Aorta (tissue), 5 donors: ENCODE results near the gene ARHGAP15. TPM values are rescaled to one million over a fixed set of nuclear protein-coding genes. Genes with fewer than 3 reads are reported as not detected.

Experiments
- ATAC-seq: fragments of 200-7000 bp; cut with Tn5 transposase; one replicate; pipeline ENCODE4 v1.9.1; 2022; ENCODE audit warnings: moderate library complexity; ENCODE audit not compliant: low FRiP score
- DNase-seq, 2 donors: peaks; one replicate each; pipeline ENCODE4 v3.0.0-alpha.2; 2020
- H3K27ac ChIP-seq, 2 donors: one replicate each; pipeline ENCODE4 v1.5.1; 2013; ENCODE audit warnings: low read length in 2 of 2, mild to moderate bottlenecking in 2 of 2, moderate library complexity in 2 of 2, control low read depth in 1 of 2, inconsistent platforms in 1 of 2, low read depth in 1 of 2
- H3K27me3 ChIP-seq, 2 donors: one replicate each; pipeline ENCODE4 v1.6.1; 2013; ENCODE audit warnings: control low read depth in 1 of 2, low read length in 1 of 2, mild to moderate bottlenecking in 1 of 2, moderate library complexity in 1 of 2; ENCODE audit not compliant: insufficient read depth in 2 of 2, control insufficient read depth in 1 of 2
- H3K36me3 ChIP-seq, 2 donors: one replicate each; pipeline ENCODE4 v1.6.1; 2013; ENCODE audit warnings: control low read depth in 1 of 2, low read length in 1 of 2, mild to moderate bottlenecking in 1 of 2; ENCODE audit not compliant: insufficient read depth in 2 of 2, control insufficient read depth in 1 of 2
- H3K4me1 ChIP-seq, 2 donors: one replicate each; pipeline ENCODE4 v1.6.1; 2013; ENCODE audit warnings: low read length in 2 of 2, control low read depth in 1 of 2, mild to moderate bottlenecking in 1 of 2, moderate library complexity in 1 of 2; ENCODE audit not compliant: insufficient read depth in 2 of 2, control insufficient read depth in 1 of 2
- H3K4me3 ChIP-seq, 2 donors: one replicate each; pipeline ENCODE4 v1.5.1; 2013; ENCODE audit warnings: low read length in 2 of 2, control low read depth in 1 of 2, mild to moderate bottlenecking in 1 of 2
- H3K9me3 ChIP-seq: one replicate; pipeline ENCODE4 v1.6.1; 2013; ENCODE audit warnings: mild to moderate bottlenecking, low read length; ENCODE audit not compliant: control insufficient read depth
- WGBS, 2 donors: extraction: QIAGEN DNeasy Blood & Tissue Kit; methylation state at CpG; one replicate each; pipeline ENCODE4 v1.1.7; 2013; 5-methylcytosine and 5-hydroxymethylcytosine counted together
- intact Hi-C, 2 donors: fragments of 100-400 bp; cut with DNase I; formaldehyde crosslinking; loops; one replicate each; pipeline versions ENCODE4 v1.14.2 to v1.15.0; 2022
- polyA plus RNA-seq, 2 donors: library from polyadenylated mRNA; stranded (reverse); fragments of 200-250 nt; gene quantifications; one replicate each; pipeline ENCODE4 v1.2.3, GENCODE V29; 2013
- total RNA-seq, 2 donors: library from RNA; stranded (reverse); fragmentation: NEBNext Ultra II Directional; extraction: Animal tissue kit (Norgen Biotek cat#: 25700); gene quantifications; one replicate each; pipeline ENCODE4 v1.2.1, GENCODE V29; 2021
- donor health status: healthy with polysubstance abuse.
- donor health status: Bipolar disorder and iron deficiency.
- donor health status: DM: no; HTN: no; CAD: no.
- donor health status: DM: no; HTN: no; CAD: no.
- donor health status: DM: yes; HTN: yes; CAD: no.

ARHGAP15 gene
- total and polyA plus RNA-seq, 4 donors, result 9.8 to 26.2 (median 12.8) TPM

DNA sequence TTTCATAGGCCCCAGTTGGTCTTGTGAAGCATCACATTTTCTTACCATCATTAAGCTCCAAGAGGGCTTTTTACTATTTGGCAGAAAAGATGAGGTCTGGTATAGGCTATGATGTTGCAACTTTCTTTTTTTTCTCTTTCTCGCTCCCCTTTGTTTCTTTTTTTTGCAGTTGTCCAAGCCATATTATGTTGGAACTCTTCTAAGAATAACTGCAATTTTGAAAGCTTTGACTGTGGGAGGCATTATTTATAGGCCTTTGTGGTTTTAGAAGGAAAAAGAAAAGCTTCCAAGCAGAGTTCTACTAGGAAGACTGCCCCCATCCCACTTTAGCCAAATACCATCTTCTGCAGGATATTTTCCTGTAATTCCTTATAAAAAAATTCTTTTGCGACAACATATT lies 571.6 kb downstream of the ARHGAP15 start:
- no peaks in the 10 kb centered on the region for H3K9me3 ChIP-seq
- 5% methylated on average over 2 of the region's 2 CpGs for WGBS, 2 donors
- intact Hi-C loops, result loop anchor here (5.0 to 10.0 kb wide), 2 partner anchors 179 to 186 kb away; no protein-coding TSS in a partner anchor
- H3K36me3 ChIP-seq, result no peaks in the 10 kb centered on the region
- H3K27ac ChIP-seq, result no peak overlapping the region
- H3K27me3 ChIP-seq, result no peaks in the 10 kb centered on the region
- peak; percentile 44 for ATAC-seq
- no peak for DNase-seq
- H3K4me3 ChIP-seq, result no peak overlapping the region
- peaks cover 0 to 2% of the 10 kb centered on the region in 2 donors for H3K4me1 ChIP-seq

DNA sequence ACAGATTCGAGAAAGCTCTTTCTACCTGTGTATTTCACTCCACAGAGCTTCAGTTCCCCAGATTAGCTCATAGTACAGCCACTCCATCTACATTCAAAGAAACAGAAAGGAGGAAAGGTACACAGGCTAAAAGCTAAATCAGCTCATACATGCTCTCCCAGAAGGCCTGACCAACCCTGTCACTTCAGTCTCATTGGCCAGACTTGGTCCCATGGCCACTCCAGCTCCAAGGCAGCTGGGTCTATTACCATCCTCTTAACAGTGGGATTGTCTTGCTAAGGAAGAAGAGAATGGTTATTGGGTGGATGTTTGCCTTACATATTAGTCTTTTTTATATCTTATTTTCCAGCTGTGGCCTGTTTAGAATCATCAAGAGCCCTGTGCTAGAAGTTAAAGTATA lies 572.6 kb downstream of the ARHGAP15 start:
- no peak overlapping the region for H3K4me3 ChIP-seq
- WGBS, 2 donors, result 88 to 96% methylated on average over 1 of the region's 1 CpG
- no peaks in the 10 kb centered on the region for H3K36me3 ChIP-seq
- DNase-seq, result no peak
- H3K9me3 ChIP-seq, result no peaks in the 10 kb centered on the region
- no peak for ATAC-seq
- no peaks in the 10 kb centered on the region for H3K27me3 ChIP-seq
- peak overlapping the region in 1 of 2 donors; percentile 7 for H3K27ac ChIP-seq
- H3K4me1 ChIP-seq, result peaks cover 0 to 2% of the 10 kb centered on the region in 2 donors
- intact Hi-C loops, result loop anchor here (5.0 to 10.0 kb wide), 2 partner anchors 179 to 187 kb away; no protein-coding TSS in a partner anchor

DNA sequence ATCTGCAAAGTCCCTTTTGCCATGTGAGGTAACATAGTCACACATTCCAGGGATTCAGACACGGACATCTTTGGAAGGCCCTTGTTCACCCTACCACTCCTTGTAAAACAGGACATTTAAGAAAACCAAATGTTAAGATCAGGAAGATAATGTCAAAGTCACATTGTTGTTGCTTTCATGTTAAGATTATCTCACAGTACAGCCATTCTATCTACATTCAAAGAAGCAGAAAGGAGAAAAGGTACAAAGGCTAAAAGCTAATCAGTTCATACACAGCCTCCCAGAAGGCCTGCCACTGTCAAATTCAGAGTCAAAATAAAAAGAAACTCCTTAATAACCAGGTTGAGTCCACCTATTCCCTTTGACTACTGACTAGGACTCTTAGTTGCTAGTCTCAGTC lies 573.7 kb downstream of the ARHGAP15 start:
- peaks cover 2 to 3% of the 10 kb centered on the region in 2 donors for H3K4me1 ChIP-seq
- DNase-seq, result no peak
- no peak overlapping the region for H3K4me3 ChIP-seq
- no peaks in the 10 kb centered on the region for H3K9me3 ChIP-seq
- no peaks in the 10 kb centered on the region for H3K36me3 ChIP-seq
- no peak for ATAC-seq
- intact Hi-C loops, result loop anchor here (5.0 to 10.0 kb wide), 2 partner anchors 181 to 188 kb away; no protein-coding TSS in a partner anchor
- no peak overlapping the region for H3K27ac ChIP-seq
- 83 to 90% methylated on average over 1 of the region's 1 CpG for WGBS, 2 donors
- no peaks in the 10 kb centered on the region for H3K27me3 ChIP-seq

DNA sequence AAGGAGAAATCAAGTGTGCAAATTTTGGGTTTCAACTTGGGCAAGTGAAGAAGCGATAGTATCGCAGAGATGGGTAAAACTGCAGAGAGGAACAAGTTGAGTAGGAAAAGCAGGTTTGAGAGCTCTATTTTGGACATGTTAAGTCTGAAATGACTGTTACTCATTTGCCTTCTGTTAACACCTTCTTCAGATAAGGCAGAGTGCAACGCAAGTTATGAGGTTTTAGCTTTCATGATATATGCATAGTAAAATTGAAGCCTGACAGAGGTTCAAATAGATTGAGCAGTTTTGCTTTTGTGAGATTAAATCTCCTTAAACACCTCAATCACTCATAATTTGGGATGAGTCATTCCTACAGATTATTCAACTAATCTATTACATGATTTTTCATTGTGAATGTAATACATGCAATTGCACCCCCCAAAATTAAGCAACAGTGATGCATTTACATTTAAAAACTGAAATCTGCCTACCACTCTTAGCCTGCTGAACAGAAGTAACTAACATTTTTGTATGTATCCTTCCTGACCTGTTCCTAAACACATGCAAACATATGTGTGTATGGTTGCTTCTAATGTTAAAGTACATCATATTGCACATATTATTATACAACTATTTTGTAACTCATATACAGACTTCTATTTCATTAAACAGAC lies 575.4 kb downstream of the ARHGAP15 start:
- Histone ChIP-seq H3K4me1 (peaks cover 2 to 10% of the 10 kb centered on the region in 2 donors), H3K4me3 (no peak overlapping the region), H3K27ac (no peak overlapping the region), H3K27me3 (no peaks in the 10 kb centered on the region), H3K9me3 (no peaks in the 10 kb centered on the region), H3K36me3 (no peaks in the 10 kb centered on the region)
- no peak for DNase-seq
- intact Hi-C loops, result loop anchor here (5.0 to 10.0 kb wide), 2 partner anchors 182 to 190 kb away; no protein-coding TSS in a partner anchor
- no peak for ATAC-seq
- 95 to 97% methylated on average over 3 of the region's 3 CpGs for WGBS, 2 donors

DNA sequence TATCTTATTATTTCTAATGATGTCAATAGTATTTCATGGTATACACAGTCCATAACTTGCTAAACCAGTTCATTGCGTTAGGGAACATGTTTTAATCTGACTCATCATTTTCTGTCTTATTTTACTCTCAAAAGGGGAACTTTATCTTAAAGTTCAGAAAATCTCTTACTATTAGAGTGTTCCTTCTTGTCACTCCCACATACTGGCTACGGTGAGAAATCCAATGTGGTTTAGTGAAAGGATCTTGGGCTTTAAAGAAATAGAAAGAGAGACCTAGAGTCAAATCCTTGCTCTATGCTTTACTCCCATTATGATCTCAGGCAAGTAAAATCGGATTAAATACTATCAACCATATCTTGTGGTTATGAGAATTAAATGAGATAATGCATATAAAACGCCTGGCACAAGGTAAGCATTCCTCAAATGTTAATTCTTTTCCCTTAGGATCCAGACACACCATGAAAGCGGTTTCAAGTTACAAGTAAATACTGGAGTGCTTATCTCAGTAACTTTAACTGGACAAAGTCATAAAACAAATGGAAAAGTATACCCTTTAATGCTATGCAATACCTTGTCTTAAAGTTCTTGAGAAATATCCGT lies 576.0 kb downstream of the ARHGAP15 start:
- Histone ChIP-seq H3K27ac (no peak overlapping the region), H3K4me3 (no peak overlapping the region), H3K4me1 (peaks cover 2 to 15% of the 10 kb centered on the region in 2 donors), H3K9me3 (no peaks in the 10 kb centered on the region), H3K36me3 (no peaks in the 10 kb centered on the region), H3K27me3 (no peaks in the 10 kb centered on the region)
- intact Hi-C loops, result loop anchor here in 1 of 2 donors (10.0 kb wide), 1 partner anchor 190 kb away; no protein-coding TSS in a partner anchor
- DNase-seq (no peak), ATAC-seq (no peak)
- 32 to 40% methylated on average over 6 of the region's 6 CpGs for WGBS, 2 donors

DNA sequence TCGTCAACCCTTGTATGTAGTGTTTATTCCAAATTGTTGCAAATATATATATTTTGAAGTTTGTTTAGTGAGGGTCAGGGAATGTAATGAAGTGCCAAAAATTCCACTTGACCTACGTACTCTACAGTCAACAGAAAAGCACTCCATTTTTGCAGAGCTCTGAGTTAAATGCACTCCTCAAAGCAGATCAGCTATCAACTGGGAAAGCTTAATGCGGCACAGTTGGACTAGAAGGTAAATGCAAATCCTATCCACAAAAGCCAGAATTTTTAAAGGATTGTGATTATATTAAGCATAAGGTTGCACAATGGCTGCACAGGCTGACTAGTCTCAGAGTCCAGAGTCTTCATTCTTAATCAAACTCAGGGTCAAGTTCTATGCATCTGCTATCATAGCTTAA lies 577.1 kb downstream of the ARHGAP15 start:
- WGBS, 2 donors, result 16 to 39% methylated on average over 3 of the region's 3 CpGs
- Histone ChIP-seq H3K36me3 (no peaks in the 10 kb centered on the region), H3K4me3 (no peak overlapping the region), H3K4me1 (peaks cover 0 to 16% of the 10 kb centered on the region in 2 donors), H3K9me3 (no peaks in the 10 kb centered on the region), H3K27me3 (no peaks in the 10 kb centered on the region), H3K27ac (no peak overlapping the region)
- no peak for ATAC-seq
- intact Hi-C loops, result loop anchor here in 1 of 2 donors (10.0 kb wide), 1 partner anchor 192 kb away; no protein-coding TSS in a partner anchor
- DNase-seq, result no peak

DNA sequence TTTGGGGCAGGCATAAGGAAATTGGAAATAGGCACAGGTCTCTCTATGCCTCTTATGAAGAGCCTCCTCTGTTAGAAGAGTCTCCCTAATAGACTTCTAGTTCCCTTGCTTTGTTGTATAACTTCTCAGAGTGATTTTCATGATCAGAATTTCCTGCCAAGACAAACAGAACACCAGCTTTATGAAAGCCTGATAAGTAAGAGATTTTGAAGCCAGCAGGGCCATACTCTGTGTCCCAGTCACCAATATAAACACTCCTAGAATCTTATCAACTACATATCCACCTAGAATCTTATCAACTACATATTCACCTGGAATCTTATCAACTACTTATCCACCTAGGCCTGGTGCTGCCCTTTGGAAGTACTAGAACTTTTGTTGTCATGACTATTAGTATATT lies 579.5 kb downstream of the ARHGAP15 start:
- ATAC-seq, result no peak
- no peaks in the 10 kb centered on the region for H3K9me3 ChIP-seq
- peak overlapping the region; percentile 36 to 48 for H3K27ac ChIP-seq
- intact Hi-C loops, result loop anchor here in 1 of 2 donors (10.0 kb wide), 1 partner anchor 194 kb away; no protein-coding TSS in a partner anchor
- H3K27me3 ChIP-seq, result no peaks in the 10 kb centered on the region
- DNase-seq, result no peak
- H3K4me3 ChIP-seq, result no peak overlapping the region
- H3K4me1 ChIP-seq, result peaks cover 0 to 16% of the 10 kb centered on the region in 2 donors
- H3K36me3 ChIP-seq, result no peaks in the 10 kb centered on the region

DNA sequence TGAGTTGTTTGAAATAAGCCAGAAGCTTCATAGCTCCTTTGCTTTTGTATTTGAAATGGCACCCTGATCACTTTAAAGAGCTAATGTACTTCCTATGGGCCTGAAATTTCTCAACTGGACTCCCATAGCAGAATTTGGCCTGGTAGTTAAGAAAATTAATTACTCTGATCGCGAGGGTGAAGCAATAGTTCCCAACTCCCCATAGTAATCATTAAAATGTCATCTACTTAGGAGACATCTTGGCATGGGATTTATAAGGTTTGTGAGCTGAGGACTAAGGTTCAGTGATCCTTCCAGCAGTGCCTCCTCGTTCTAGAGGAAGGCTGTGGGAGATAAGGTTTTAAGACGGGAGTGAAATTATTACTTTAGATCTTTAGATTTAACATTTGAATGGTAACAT lies 581.0 kb downstream of the ARHGAP15 start:
- no peaks in the 10 kb centered on the region for H3K9me3 ChIP-seq
- peak overlapping the region; percentile 33 to 87 for H3K27ac ChIP-seq
- intact Hi-C loops, result no loop called here
- no peak overlapping the region for H3K4me3 ChIP-seq
- H3K27me3 ChIP-seq, result no peaks in the 10 kb centered on the region
- H3K4me1 ChIP-seq, result peaks cover 0 to 16% of the 10 kb centered on the region in 2 donors
- ATAC-seq (no peak), DNase-seq (no peak)
- 36 to 47% methylated on average over 4 of the region's 4 CpGs for WGBS, 2 donors
- no peaks in the 10 kb centered on the region for H3K36me3 ChIP-seq

DNA sequence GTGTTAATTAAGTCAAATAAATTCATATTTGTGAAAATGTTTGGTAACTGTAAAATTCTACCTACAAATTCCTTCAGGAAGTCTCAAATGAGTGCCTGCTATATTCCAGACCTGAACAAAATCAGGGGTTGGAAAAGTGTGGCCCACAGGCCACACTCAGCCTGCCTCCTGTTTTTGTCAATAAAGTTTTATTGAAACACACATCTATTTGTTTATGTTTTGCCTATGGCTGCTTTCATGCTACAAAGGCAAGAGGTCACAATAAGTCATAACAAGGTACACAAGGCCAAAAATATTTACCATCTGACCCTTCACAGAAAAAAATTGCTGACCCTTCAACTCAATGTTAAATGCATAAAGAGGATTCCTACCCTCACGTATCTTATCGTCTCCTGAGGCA lies 581.7 kb downstream of the ARHGAP15 start:
- intact Hi-C loops, result no loop called here
- WGBS, 2 donors, result 96% methylated on average over 2 of the region's 2 CpGs
- peaks cover 0 to 16% of the 10 kb centered on the region in 2 donors for H3K4me1 ChIP-seq
- no peaks in the 10 kb centered on the region for H3K36me3 ChIP-seq
- no peaks in the 10 kb centered on the region for H3K27me3 ChIP-seq
- H3K27ac ChIP-seq, result no peak overlapping the region
- ATAC-seq, result no peak
- no peaks in the 10 kb centered on the region for H3K9me3 ChIP-seq
- DNase-seq, result no peak
- no peak overlapping the region for H3K4me3 ChIP-seq
